Astrocyte of the spinal cord (primary cell): ENCODE data around the gene MRGPRE.

Experiments
- DNase-seq: peaks from one replicate; pipeline ENCODE4 v3.0.0; 2011; ENCODE audit warnings: low read depth, low spot score
- H3K4me3 ChIP-seq: 2 replicates; pipeline ENCODE4 v1.5.1; 2011; ENCODE audit warnings: low read depth, mild to moderate bottlenecking, low read length, moderate library complexity
- in situ Hi-C: cut with HindIII; loops from 2 replicates; pipeline ENCODE4 v1.10.0; 2017; ENCODE audit warnings: low sequenced_read_pairs
- TF ChIP-seq, protein P1 (sequence below): IDR thresholded peaks from 2 replicates; pipeline ENCODE4 v1.5.1; 2012; ENCODE audit warnings: low read depth, mild to moderate bottlenecking, low read length, inconsistent platforms

Gene MRGPRE

GRCh38 chr11:3243880-3244279, 11.7 kb upstream of the MRGPRE start:
- no peak overlapping the region for H3K4me3 ChIP-seq
- TF ChIP-seq, protein P1, sequence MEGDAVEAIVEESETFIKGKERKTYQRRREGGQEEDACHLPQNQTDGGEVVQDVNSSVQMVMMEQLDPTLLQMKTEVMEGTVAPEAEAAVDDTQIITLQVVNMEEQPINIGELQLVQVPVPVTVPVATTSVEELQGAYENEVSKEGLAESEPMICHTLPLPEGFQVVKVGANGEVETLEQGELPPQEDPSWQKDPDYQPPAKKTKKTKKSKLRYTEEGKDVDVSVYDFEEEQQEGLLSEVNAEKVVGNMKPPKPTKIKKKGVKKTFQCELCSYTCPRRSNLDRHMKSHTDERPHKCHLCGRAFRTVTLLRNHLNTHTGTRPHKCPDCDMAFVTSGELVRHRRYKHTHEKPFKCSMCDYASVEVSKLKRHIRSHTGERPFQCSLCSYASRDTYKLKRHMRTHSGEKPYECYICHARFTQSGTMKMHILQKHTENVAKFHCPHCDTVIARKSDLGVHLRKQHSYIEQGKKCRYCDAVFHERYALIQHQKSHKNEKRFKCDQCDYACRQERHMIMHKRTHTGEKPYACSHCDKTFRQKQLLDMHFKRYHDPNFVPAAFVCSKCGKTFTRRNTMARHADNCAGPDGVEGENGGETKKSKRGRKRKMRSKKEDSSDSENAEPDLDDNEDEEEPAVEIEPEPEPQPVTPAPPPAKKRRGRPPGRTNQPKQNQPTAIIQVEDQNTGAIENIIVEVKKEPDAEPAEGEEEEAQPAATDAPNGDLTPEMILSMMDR: no peak
- in situ Hi-C loops: no loop called here
- no peak for DNase-seq

GRCh38 chr11:3237119-3237518, 4.9 kb upstream of the MRGPRE start:
- no peak overlapping the region for H3K4me3 ChIP-seq
- DNase-seq: no peak
- in situ Hi-C loops: no loop called here
- TF ChIP-seq, protein P1: no peak

DNA sequence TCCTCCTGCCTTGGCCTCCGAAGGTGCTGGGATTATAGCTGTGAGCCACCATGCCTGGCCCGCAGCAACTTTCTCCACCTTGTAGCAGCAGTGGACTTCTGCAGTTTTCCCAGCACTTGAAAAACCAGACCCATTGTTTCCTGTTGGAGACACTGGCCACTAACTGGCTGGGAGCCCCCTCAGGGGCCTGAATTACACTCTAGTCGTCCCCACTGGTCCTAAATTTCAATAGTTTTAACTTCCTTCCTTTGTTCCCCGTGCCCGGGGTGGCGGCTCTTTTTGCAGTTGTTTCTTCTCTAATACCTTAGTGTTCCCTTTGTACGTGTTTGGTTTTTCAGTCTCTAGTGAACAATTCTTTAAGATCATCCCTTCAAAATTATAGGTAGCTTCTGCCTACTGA, 2.6 kb upstream of the MRGPRE start:
- no peak for DNase-seq

DNA sequence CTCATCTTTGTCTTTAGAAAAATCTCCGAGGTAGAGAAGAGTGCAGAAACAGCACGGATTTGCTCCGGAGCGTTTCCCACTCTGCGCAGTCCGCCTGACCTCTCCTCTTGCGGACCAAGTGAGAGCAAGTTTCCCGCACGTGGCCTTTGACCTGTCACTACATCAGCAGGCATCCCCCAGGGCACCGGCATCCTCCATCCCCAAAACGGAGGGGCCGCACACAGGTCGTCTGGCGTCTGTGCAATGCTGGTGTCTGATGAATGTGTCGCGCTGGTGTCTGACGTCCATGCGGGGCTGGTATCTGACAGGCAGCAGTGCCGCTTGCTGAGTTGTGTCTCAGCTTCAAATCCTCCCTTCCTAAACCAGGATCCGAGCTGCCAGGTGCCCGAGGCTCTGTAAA, 739 bp upstream of the MRGPRE start:
- no peak overlapping the region for H3K4me3 ChIP-seq
- DNase-seq: no peak
- TF ChIP-seq, protein P1: no peak
- in situ Hi-C loops: no loop called here

More for the DNA sequence above, 2.6 kb upstream of the MRGPRE start:
- in situ Hi-C loops: no loop called here
- TF ChIP-seq, protein P1: no peak
- no peak overlapping the region for H3K4me3 ChIP-seq

DNA sequence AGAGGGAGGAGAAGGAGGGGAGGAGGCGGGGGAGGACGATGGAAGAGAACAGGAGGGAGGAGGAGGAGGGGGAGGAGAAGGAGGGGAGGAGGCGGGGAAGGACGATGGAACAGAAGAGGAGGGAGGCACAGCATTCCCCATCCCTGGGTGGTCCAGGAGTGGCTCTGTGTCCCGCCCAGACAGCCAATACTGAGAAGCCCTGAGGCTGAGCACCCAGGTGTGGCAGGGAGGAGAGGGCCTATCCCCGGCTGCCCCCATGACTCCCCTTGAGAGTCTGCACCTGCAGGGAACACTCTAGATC, 717 bp downstream of the MRGPRE start:
- TF ChIP-seq, protein P1: no peak
- DNase-seq: no peak
- H3K4me3 ChIP-seq: no peak overlapping the region
- in situ Hi-C loops: no loop called here

- in situ Hi-C loops: no loop called here
- DNase-seq: no peak
- TF ChIP-seq, protein P1: no peak
- H3K4me3 ChIP-seq: no peak overlapping the region
These were observed 1.3 kb downstream of the MRGPRE start for GRCh38 chr11:3230636-3231549.
